GM13977 (cell line): ENCODE measurements around the gene TSHZ2.

Experiments
- DNase-seq: peaks from one replicate; pipeline ENCODE4 v3.0.0; 2012; ENCODE audit warnings: low spot score
- CTCF ChIP-seq: IDR thresholded peaks from 2 replicates; pipeline ENCODE4 v1.5.1; 2012; ENCODE audit warnings: mild to moderate bottlenecking, control low read depth; ENCODE audit not compliant: insufficient read depth; ENCODE audit errors: extremely low read depth, missing control alignments
- in situ Hi-C: fragments of 300-500 bp; cut with MboI; formaldehyde crosslinking; loops from one replicate; pipeline ENCODE4 v1.12.0; 2022; ENCODE audit warnings: low sequenced_read_pairs, low pct_unique_long_range_greater_than_20kb, mixed read lengths, inconsistent platforms; ENCODE audit not compliant: unreplicated experiment

Gene TSHZ2

GRCh38 chr20:53001498-53002301 lies 29.5 kb downstream of the TSHZ2 start:
- in situ Hi-C loops: no loop called here
- no peak for TF ChIP-seq CTCF
- DNase-seq: no peak

GRCh38 chr20:53002786-53003185 lies 30.6 kb downstream of the TSHZ2 start:
- DNase-seq: no peak
- in situ Hi-C loops: no loop called here
- no peak for TF ChIP-seq CTCF

- TF ChIP-seq CTCF: no peak
- in situ Hi-C loops: no loop called here
- no peak for DNase-seq
These were observed 31.4 kb downstream of the TSHZ2 start for GRCh38 chr20:53003420-53004154.

- in situ Hi-C loops: no loop called here
- DNase-seq: no peak
- no peak for TF ChIP-seq CTCF
These were observed 32.2 kb downstream of the TSHZ2 start for GRCh38 chr20:53004267-53004813.

GRCh38 chr20:53009979-53010735 lies 38.0 kb downstream of the TSHZ2 start:
- in situ Hi-C loops: no loop called here
- TF ChIP-seq CTCF: no peak
- DNase-seq: no peak

- TF ChIP-seq CTCF: no peak
- in situ Hi-C loops: no loop called here
- no peak for DNase-seq
These were observed 39.5 kb downstream of the TSHZ2 start for GRCh38 chr20:53011640-53012039.
